GM21737 (cell line): Measurements from ENCODE around the gene SSH2.
"Not testable (repeated sequence)": the region's sequence is repeated elsewhere in the genome, so short reads cannot be mapped to it uniquely, and the experiment has no call there.

Experiments used
- ATAC-seq: cut with Tn5 transposase; IDR thresholded peaks from one replicate; pipeline ENCODE4 v1.9.1; 2021; ENCODE audit warnings: mild to moderate bottlenecking, moderate library complexity; ENCODE audit not compliant: unreplicated experiment

SSH2 gene

GRCh38 chr17:29929533-29930408, at the start of gene SSH2:
Gene SSH2, minus strand, starts transcription at chr17:29930228. Its CDS starts 228 bp downstream, at chr17:29930000.
- peak; percentile 43 for ATAC-seq

GRCh38 chr17:29977836-29978235, 47.8 kb upstream of the SSH2 start:
- no peak for ATAC-seq

GRCh38 chr17:29973005-29973404, 43.0 kb upstream of the SSH2 start:
- no peak for ATAC-seq

GRCh38 chr17:29972277-29972676, 42.2 kb upstream of the SSH2 start:
- no peak for ATAC-seq

GRCh38 chr17:29968271-29968670, 38.2 kb upstream of the SSH2 start:
- ATAC-seq: no peak

GRCh38 chr17:29962656-29963055, 32.6 kb upstream of the SSH2 start:
- no peak for ATAC-seq

- no peak for ATAC-seq
Measured at GRCh38 chr17:29959658-29960337, 29.8 kb upstream of the SSH2 start.

GRCh38 chr17:29958947-29959657, 29.1 kb upstream of the SSH2 start:
- no peak for ATAC-seq

GRCh38 chr17:29957488-29957887, 27.5 kb upstream of the SSH2 start:
- ATAC-seq: not testable (repeated sequence)

GRCh38 chr17:29956225-29956624, 26.2 kb upstream of the SSH2 start:
- ATAC-seq: no peak

- ATAC-seq: no peak
Measured at GRCh38 chr17:29954405-29954804, 24.4 kb upstream of the SSH2 start.

GRCh38 chr17:29949696-29950095, 19.7 kb upstream of the SSH2 start:
- ATAC-seq: no peak

GRCh38 chr17:29948448-29949215, 18.6 kb upstream of the SSH2 start:
- ATAC-seq: no peak

GRCh38 chr17:29945281-29945680, 15.3 kb upstream of the SSH2 start:
- no peak for ATAC-seq

- no peak for ATAC-seq
Measured at GRCh38 chr17:29941334-29941733, 11.3 kb upstream of the SSH2 start, which contains the start of gene EFCAB5. Gene EFCAB5, plus strand, starts transcription at chr17:29941634. Its CDS starts 163 bp downstream, at chr17:29941797.

- no peak for ATAC-seq
Measured at GRCh38 chr17:29936724-29937123, 6.7 kb upstream of the SSH2 start.

GRCh38 chr17:29935909-29936308, 5.9 kb upstream of the SSH2 start:
- ATAC-seq: not testable (repeated sequence)

- no peak for ATAC-seq
Measured at GRCh38 chr17:29933379-29933778, 3.4 kb upstream of the SSH2 start.

- ATAC-seq: peak; percentile 70
Measured at GRCh38 chr17:29931231-29931932, 1.4 kb upstream of the SSH2 start.

GRCh38 chr17:29930409-29931010, 482 bp upstream of the SSH2 start:
- ATAC-seq: no peak
